Effector memory CD8-positive, alpha-beta T cell (primary cell): ENCODE results near the gene DYSF.

Experiments
- ATAC-seq: fragments of 150-1000 bp; cut with Tn5 transposase; replicated peaks from 2 replicates; pipeline ENCODE4 v1.10.0; 2021; ENCODE audit warnings: mild to moderate bottlenecking, moderate library complexity
- DNase-seq, 3 experiments: peaks; one replicate each; pipeline ENCODE4 v3.0.0; 2021
- H3K27ac Mint-ChIP-seq, 2 donors: one replicate each; pipeline ENCODE4 v1.8.0; 2022; ENCODE audit warnings: mild to moderate bottlenecking in 2 of 2, mixed read lengths in 2 of 2, moderate library complexity in 2 of 2
- H3K27me3 Mint-ChIP-seq, 2 donors: one replicate each; pipeline ENCODE4 v1.8.0; 2022; ENCODE audit warnings: mixed read lengths in 2 of 2
- H3K36me3 Mint-ChIP-seq: one replicate; pipeline ENCODE4 v1.8.0; 2022; ENCODE audit warnings: mild to moderate bottlenecking, moderate library complexity, mixed read lengths; ENCODE audit not compliant: insufficient read depth
- H3K4me1 Mint-ChIP-seq, 2 donors: one replicate each; pipeline ENCODE4 v1.8.0; 2022; ENCODE audit warnings: low read depth in 2 of 2, mixed read lengths in 2 of 2
- H3K4me3 Mint-ChIP-seq, 2 donors: one replicate each; pipeline ENCODE4 v1.8.0; 2022; ENCODE audit warnings: mild to moderate bottlenecking in 2 of 2, mixed read lengths in 2 of 2, moderate library complexity in 2 of 2
- H3K9me3 Mint-ChIP-seq, 2 donors: one replicate each; pipeline ENCODE4 v1.8.0; 2022; ENCODE audit warnings: mixed read lengths in 2 of 2

Gene DYSF

GRCh38 chr2:71687412-71687811, 234.1 kb downstream of the DYSF start:
- Mint-ChIP-seq H3K9me3 (peaks cover 0 to 6% of the 10 kb centered on the region in 2 donors), H3K27me3 (peaks cover 0 to 10% of the 10 kb centered on the region in 2 donors), H3K4me3 (no peak overlapping the region), H3K36me3 (no peaks in the 10 kb centered on the region), H3K4me1 (peaks cover 0 to 2% of the 10 kb centered on the region in 2 donors), H3K27ac (no peak overlapping the region)
- no peak for DNase-seq
- no peak for ATAC-seq

GRCh38 chr2:71688530-71688929, 235.2 kb downstream of the DYSF start:
- DNase-seq, result no peak
- Mint-ChIP-seq H3K4me3 (no peak overlapping the region), H3K4me1 (peaks cover 0 to 2% of the 10 kb centered on the region in 2 donors), H3K27ac (no peak overlapping the region), H3K27me3 (peaks cover 0 to 10% of the 10 kb centered on the region in 2 donors), H3K9me3 (peaks cover 0 to 6% of the 10 kb centered on the region in 2 donors), H3K36me3 (no peaks in the 10 kb centered on the region)
- ATAC-seq, result no peak

GRCh38 chr2:71689393-71689792, 236.0 kb downstream of the DYSF start:
- Mint-ChIP-seq H3K4me1 (no peaks in the 10 kb centered on the region), H3K4me3 (no peak overlapping the region), H3K36me3 (no peaks in the 10 kb centered on the region), H3K9me3 (peaks cover 0 to 6% of the 10 kb centered on the region in 2 donors), H3K27me3 (peaks cover 0 to 3% of the 10 kb centered on the region in 2 donors), H3K27ac (no peak overlapping the region)
- DNase-seq (no peak), ATAC-seq (no peak)

GRCh38 chr2:71689968-71690834, 236.8 kb downstream of the DYSF start:
- no peak overlapping the region for H3K27ac Mint-ChIP-seq
- H3K27me3 Mint-ChIP-seq, result peaks cover 7 to 10% of the 10 kb centered on the region in 2 donors
- no peak for DNase-seq
- peaks cover 0 to 6% of the 10 kb centered on the region in 2 donors for H3K9me3 Mint-ChIP-seq
- H3K36me3 Mint-ChIP-seq, result no peaks in the 10 kb centered on the region
- H3K4me1 Mint-ChIP-seq, result no peaks in the 10 kb centered on the region
- no peak overlapping the region for H3K4me3 Mint-ChIP-seq
- no peak for ATAC-seq

GRCh38 chr2:71690876-71691475, 237.6 kb downstream of the DYSF start:
- no peaks in the 10 kb centered on the region for H3K4me1 Mint-ChIP-seq
- H3K9me3 Mint-ChIP-seq, result peaks cover 0 to 6% of the 10 kb centered on the region in 2 donors
- ATAC-seq, result no peak
- H3K4me3 Mint-ChIP-seq, result no peak overlapping the region
- DNase-seq, result no peak
- no peak overlapping the region for H3K27ac Mint-ChIP-seq
- no peaks in the 10 kb centered on the region for H3K36me3 Mint-ChIP-seq
- peaks cover 7 to 11% of the 10 kb centered on the region in 2 donors for H3K27me3 Mint-ChIP-seq

GRCh38 chr2:71691747-71692441, 238.5 kb downstream of the DYSF start:
- Mint-ChIP-seq H3K27ac (no peak overlapping the region), H3K4me3 (no peak overlapping the region), H3K27me3 (peaks cover 7 to 11% of the 10 kb centered on the region in 2 donors), H3K36me3 (no peaks in the 10 kb centered on the region), H3K4me1 (no peaks in the 10 kb centered on the region), H3K9me3 (peaks cover 0 to 6% of the 10 kb centered on the region in 2 donors)
- DNase-seq (no peak), ATAC-seq (no peak)

- Mint-ChIP-seq H3K27me3 (peaks cover 7 to 11% of the 10 kb centered on the region in 2 donors), H3K27ac (no peak overlapping the region), H3K9me3 (peaks cover 0 to 6% of the 10 kb centered on the region in 2 donors), H3K4me1 (no peaks in the 10 kb centered on the region), H3K36me3 (no peaks in the 10 kb centered on the region), H3K4me3 (no peak overlapping the region)
- DNase-seq (no peak), ATAC-seq (no peak)
Measured at GRCh38 chr2:71692621-71693277, 239.4 kb downstream of the DYSF start.

- Mint-ChIP-seq H3K4me3 (no peak overlapping the region), H3K4me1 (no peaks in the 10 kb centered on the region), H3K9me3 (peaks cover 0 to 2% of the 10 kb centered on the region in 2 donors), H3K27me3 (peaks cover 7 to 11% of the 10 kb centered on the region in 2 donors), H3K27ac (no peak overlapping the region), H3K36me3 (no peaks in the 10 kb centered on the region)
- no peak for ATAC-seq
- DNase-seq, result no peak
Measured at GRCh38 chr2:71693286-71694270, 240.2 kb downstream of the DYSF start.

- DNase-seq, result no peak
- Mint-ChIP-seq H3K27ac (no peak overlapping the region), H3K4me3 (no peak overlapping the region), H3K9me3 (no peaks in the 10 kb centered on the region), H3K36me3 (no peaks in the 10 kb centered on the region), H3K27me3 (peaks cover 7 to 11% of the 10 kb centered on the region in 2 donors), H3K4me1 (no peaks in the 10 kb centered on the region)
- no peak for ATAC-seq
Measured at GRCh38 chr2:71694501-71695234, 241.3 kb downstream of the DYSF start.

- no peaks in the 10 kb centered on the region for H3K4me1 Mint-ChIP-seq
- H3K4me3 Mint-ChIP-seq, result no peak overlapping the region
- H3K36me3 Mint-ChIP-seq, result no peaks in the 10 kb centered on the region
- peaks cover 7 to 11% of the 10 kb centered on the region in 2 donors for H3K27me3 Mint-ChIP-seq
- no peak for ATAC-seq
- no peaks in the 10 kb centered on the region for H3K9me3 Mint-ChIP-seq
- no peak overlapping the region for H3K27ac Mint-ChIP-seq
- no peak for DNase-seq
Measured at GRCh38 chr2:71695235-71696120, 242.1 kb downstream of the DYSF start.

GRCh38 chr2:71696381-71696780, 243.0 kb downstream of the DYSF start:
- peaks cover 8 to 14% of the 10 kb centered on the region in 2 donors for H3K27me3 Mint-ChIP-seq
- H3K9me3 Mint-ChIP-seq, result no peaks in the 10 kb centered on the region
- ATAC-seq (no peak), DNase-seq (no peak)
- H3K4me3 Mint-ChIP-seq, result no peak overlapping the region
- no peak overlapping the region for H3K27ac Mint-ChIP-seq
- H3K36me3 Mint-ChIP-seq, result no peaks in the 10 kb centered on the region
- no peaks in the 10 kb centered on the region for H3K4me1 Mint-ChIP-seq
